Endometrium (tissue), 2 donors: ENCODE data around the gene PDAP1.
"Not testable (repeated sequence)": the region's sequence is repeated elsewhere in the genome, so short reads cannot be mapped to it uniquely, and the experiment has no call there.

ENCODE experiments used
- FAIRE-seq: peaks from 2 replicates; lab custom pipeline; 2012; peaks lifted over from hg19 to GRCh38; lab: Jason Lieb, UNC
- donor health status: control.
- donor health status: control.

Gene PDAP1

DNA sequence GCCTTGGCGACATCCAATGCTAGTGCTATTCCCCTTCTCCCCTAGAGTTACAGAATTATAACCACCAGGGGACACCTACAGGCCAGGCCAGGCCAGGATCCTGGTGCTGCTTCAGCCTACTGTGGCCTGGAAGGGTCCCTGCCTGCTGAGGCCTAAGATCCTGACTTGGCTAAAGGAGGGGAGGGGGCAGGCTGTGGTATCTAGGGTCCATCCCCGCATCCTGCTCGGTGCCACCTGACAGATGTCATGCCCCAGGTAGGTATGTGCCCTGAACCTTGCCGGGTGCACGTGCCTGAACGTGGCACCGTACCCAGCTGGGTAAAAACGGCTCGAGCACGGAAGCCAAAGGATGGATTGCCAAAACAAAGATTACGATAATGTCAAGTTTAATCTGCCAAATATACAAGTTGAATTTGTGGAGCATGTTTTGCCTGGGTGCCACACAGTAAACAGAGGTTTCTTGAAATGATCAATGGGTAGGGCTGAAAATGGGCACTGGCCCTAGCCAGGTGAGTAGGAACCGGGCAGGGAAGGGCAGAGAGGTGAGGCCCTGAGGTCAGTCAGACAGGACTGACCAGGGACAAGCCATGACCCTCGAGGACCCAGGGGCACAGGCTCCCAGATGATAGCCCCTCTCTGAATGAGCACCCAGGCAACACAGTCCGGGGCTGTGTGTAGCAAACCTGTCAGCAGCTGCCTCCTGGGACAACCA is 12.6 kb downstream of the PDAP1 start:
- FAIRE-seq, result no peak

DNA sequence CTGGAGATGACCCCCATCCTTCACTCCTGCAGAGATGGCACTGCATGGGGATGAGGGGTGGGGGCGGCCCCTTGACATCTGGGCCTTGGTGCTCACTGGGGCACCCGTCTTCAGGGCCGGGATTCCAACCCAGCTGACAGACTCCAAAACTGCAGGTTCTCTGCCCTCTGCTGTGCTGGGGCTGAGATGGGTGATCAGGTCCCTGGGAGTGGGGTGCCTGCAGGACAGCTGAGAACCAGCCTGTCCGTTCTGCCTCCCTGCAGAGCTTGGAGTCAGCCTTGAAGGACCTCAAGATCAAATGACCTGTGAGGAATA is 14.3 kb downstream of the PDAP1 start:
- no peak for FAIRE-seq

DNA sequence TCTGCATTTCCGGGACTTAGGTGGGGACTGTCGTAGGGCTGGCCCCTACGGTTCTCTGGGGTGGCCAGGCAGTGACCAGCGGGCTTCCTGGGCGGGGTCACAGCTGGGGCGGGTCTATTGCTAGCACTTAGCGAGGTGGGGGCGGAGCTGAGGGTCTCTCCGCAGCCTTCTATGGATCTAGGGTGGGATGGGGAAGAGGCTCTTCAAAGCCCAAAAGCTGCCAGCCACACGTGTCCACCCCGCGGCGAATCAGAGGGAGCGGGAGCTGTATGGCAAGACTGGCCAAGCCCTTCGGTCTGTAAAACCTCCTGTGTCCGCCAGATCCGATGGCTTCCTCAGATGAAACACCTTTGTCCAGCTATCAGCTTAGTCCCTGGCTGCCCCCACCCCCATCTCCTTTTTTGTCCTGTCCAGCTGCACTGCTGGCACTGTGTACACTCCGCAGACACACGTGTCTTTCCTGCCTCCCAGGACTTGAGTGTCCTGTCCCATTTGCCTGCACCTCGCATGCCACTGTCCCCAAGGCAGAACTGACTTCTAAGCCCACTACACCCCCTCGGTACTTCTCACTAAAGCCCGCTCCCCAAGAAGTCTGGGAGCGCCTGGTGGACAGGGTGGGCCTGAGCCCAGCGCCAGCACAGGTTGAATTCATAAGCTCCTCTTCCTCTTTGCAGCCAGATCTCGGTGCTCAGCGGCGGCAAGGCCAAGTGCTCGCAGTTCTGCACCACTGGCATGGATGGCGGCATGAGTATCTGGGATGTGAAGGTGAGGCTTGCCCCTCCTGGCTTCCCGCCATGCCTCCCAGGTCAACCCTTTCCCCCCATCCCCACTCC is 14.8 kb downstream of the PDAP1 start:
- no peak for FAIRE-seq

DNA sequence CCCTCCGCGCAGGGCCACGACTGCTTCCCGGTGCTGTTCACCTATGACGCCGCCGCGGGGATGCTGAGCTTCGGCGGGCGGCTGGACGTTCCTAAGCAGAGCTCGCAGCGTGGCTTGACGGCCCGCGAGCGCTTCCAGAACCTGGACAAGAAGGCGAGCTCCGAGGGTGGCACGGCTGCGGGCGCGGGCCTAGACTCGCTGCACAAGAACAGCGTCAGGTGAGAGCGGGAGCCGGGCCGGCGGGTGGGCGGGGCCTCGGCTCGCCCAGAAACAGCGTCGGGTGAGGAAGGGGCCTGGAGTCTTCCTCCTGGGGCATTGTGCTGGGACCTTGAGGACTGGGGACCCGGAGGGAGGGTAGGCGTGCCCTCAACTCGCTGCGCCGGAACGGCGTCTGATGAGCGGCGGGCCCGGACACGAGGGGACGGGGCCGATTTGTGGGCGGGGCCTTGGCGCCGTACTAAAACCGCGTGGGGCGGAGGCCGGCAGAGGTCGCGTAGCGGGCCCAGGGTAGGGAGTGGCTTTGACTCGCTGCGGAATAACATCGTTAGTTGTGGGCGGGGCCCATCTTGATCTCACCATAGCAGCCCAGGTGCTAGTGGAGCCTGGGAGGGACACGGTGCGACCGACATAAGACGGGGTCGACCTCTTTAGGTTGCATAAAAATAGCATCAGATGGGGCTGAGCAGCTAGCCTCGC is 15.6 kb downstream of the PDAP1 start:
- no peak for FAIRE-seq

DNA sequence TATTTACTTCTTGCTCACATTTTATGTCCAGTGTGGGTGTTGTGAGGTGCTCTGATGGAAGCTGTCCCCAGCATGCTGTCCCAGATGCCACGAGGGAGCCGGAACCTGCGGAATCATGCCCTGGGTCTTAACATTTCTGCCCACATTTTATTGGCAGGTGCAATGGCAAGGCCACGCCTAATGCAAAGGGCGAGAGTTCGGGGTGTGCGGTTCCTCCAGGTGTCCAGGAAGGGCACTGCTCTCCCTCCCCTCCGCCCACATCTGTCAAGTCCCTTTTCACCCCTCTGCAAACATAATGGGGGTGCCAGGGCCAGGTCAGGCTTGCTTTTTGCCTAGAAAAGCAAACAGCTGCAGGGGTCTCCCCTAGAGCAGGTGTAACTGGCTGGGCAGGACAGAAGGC is 16.4 kb downstream of the PDAP1 start:
- no peak for FAIRE-seq

DNA sequence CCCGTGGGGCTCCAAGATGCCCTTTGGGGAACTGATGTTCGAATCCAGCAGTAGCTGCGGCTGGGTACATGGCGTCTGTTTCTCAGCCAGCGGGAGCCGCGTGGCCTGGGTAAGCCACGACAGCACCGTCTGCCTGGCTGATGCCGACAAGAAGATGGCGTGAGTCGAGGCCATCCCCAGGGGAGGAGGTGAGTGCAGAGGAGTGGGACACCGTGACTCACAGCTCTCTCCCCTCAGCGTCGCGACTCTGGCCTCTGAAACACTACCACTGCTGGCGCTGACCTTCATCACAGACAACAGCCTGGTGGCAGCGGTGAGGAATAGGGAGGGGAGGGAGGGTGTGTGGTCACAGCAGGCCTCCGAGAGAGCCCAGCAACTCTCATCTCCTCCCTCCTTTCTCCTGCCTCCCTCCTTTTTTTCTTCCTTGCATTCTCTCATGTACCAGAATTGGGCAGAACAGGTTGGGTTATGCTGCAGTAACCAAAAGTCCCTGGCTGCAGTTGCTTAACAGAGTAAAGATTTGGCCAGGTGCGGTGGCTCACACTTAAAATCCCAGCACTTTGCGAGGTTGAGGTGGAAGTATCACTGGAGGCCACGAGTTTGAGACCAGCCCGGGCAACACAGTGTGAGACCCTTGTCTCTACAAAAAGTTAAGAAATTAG is 17.3 kb downstream of the PDAP1 start:
- no peak for FAIRE-seq

DNA sequence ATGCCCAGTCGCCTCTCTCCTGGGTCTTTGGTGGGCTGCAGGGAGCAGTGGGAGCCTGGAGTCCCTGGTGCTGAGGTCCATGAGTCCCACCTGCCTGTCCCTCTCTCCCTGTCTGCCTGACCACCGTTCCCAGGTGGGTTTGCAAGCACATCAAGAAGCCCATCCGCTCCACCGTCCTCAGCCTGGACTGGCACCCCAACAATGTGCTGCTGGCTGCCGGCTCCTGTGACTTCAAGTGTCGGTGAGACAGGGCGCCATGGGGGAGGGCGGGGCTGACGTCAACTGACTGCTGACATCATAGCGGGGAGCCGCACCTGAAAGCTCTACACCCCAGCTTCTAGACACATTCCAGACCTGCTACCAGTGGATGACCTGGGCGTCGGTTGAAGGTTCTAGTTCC is 18.6 kb downstream of the PDAP1 start:
- no peak for FAIRE-seq

DNA sequence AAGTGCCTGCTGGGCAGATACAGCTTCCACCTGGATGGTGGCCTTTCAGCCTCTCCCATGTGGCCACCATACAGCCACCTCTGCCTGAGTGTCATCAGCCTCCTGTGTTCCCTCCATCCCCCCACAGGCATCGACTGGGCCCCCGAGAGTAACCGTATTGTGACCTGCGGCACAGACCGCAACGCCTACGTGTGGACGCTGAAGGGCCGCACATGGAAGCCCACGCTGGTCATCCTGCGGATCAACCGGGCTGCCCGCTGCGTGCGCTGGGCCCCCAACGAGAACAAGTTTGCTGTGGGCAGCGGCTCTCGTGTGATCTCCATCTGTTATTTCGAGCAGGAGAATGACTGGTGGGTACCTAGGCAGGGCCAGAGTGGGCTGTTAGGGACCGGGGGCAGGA is 20.5 kb downstream of the PDAP1 start:
- no peak for FAIRE-seq

DNA sequence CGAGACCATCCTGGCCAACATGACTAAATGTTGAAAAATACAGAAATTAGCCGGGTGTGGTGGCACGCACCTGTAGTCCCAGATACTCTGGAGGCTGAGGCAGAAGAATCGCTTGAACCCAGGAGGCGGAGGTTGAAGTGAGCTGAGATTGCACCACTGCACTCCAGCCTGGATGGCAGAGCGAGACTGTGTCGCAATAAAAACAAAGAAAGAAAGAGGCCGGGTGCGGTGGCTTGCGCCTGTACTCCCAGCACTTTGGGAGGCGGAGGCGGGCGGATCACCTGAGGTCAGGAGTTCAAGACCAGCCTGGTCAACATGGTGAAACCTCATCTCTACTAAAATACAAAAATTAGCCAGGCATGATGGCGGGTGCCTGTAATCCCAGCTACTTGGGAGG is 21.2 kb downstream of the PDAP1 start:
- not testable (repeated sequence) for FAIRE-seq

DNA sequence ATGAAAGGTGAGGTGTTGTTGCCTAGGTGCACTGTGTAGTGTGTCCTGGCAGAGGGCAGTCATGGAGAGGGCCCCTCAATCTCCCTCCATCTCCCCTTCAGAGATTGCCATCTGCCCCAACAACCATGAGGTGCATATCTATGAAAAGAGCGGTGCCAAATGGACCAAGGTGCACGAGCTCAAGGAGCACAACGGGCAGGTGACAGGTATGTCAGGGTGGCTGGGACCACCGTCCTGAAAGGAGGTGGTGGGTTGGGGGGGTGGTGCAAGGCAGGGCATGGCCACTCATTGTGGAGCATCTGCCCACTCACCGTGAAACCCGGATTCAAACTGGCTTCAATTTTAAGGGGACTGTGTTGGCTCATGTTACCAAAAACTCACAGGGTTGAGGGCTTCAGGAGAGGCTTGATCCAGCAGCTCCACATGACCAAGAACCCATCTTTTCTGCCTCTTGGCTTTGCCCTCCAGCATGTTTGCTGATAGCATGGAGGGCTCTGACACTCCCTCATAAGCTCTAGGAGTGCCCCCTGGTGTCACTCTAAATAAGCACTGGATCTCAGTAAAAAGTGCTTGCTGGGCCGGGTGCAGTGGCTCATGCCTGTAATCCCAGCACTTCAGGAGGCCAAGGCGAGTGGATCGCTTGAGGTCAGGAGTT is 21.7 kb downstream of the PDAP1 start:
- no peak for FAIRE-seq

DNA sequence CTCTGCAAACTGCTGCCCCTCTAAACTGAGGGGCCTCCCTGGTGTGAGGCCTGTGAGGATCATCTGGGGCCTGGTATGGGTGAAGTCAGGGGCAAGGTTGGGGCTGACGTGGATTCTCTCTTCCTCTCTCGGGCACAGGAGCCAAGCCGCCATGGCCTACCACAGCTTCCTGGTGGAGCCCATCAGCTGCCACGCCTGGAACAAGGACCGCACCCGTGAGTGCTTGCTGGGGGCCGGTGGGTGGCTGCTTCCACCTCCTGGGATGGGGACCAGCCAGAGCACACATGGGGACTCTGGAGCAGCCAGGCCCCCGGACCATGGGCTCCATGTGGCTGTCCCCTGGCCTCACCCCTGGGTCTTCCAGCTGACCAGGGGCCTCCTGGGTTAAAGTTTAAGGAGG is 22.8 kb downstream of the PDAP1 start:
- FAIRE-seq, result no peak

DNA sequence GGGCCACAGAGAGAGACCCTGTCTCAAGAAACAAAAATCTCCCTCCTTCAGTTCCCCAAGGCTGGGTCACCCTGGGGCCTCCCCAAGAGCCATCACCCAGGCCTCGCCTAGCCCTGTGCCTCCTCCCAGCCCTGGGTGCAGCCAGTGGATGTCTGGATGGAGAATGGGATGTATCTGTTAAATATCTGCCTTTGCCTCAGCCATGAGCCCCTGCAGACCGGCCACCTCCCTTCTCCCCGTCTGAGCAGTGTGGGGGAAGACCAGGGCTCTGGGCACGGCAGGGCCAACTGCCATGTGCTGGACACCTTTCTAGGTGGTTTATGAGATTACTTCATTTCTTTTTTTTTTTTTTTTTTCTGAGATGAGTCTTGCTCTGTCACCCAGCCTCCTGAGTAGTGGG is 23.9 kb downstream of the PDAP1 start:
- no peak for FAIRE-seq

DNA sequence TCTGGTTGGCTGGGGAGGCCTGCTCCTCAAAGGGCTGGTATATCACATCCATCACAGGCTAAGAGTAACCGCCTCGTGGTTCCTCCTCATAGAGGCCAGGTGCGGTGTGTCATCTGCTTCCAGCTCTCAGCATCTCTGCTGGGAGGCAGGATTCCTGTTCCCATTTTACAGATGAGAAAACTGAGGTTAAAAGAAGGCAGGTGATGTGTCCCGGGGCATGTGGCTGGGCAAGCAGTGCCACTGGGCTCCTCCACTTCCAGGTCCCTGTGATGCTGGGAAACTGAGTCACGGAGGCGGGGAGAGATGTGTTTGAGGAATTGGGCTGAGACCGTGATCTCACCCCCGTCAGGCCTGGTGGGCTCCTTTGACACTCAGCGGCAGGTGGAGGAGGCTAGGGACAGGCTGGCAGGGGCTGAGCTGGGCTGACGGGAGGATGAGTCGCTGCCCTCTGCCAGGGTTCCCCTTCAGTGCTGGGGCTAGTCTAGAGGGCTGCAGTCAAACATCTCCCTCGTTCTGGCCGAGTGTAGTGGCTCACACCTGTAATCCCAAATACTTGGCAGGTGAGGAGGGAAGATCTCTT is 24.5 kb downstream of the PDAP1 start:
- FAIRE-seq, result no peak

DNA sequence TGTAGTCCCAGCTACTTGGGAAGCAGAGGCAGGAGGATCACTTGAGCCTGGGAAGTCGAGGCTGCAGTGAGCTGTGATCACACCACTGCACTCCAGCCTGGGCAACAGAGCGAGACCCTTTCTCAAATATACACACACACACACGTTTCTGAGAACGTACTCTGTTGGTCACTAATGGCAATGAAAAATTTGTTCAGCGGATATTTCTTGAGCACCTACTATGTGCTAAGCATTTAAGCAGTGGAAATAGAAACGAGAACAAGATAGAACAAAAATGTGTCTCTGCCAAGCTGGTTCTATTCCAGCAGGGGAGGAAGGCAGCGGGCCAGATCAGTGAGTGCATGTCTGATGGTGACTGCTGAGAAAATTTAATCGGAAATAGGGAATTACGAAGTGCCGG is 25.2 kb downstream of the PDAP1 start:
- no peak for FAIRE-seq

DNA sequence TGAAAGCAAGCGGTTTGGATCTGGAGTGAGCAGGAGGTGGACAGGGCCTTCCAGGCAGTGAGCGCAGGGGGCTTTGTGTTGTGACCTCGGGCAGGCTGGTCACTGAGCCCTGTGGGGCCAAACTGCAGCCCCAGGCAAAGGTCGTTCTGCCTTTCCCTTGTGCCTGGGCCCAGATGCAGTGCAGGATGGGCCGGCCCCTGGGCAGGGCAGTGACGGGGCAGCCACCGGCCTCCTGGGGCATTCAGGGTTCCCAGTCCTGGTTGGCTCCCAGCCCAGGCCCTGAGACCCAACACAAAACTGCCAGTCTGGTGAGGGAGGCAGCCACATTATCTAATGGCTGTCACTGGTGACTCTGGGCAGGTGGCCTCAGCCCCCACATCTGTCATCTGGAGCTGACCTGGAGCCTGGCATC is 26.7 kb downstream of the PDAP1 start:
- no peak for FAIRE-seq

DNA sequence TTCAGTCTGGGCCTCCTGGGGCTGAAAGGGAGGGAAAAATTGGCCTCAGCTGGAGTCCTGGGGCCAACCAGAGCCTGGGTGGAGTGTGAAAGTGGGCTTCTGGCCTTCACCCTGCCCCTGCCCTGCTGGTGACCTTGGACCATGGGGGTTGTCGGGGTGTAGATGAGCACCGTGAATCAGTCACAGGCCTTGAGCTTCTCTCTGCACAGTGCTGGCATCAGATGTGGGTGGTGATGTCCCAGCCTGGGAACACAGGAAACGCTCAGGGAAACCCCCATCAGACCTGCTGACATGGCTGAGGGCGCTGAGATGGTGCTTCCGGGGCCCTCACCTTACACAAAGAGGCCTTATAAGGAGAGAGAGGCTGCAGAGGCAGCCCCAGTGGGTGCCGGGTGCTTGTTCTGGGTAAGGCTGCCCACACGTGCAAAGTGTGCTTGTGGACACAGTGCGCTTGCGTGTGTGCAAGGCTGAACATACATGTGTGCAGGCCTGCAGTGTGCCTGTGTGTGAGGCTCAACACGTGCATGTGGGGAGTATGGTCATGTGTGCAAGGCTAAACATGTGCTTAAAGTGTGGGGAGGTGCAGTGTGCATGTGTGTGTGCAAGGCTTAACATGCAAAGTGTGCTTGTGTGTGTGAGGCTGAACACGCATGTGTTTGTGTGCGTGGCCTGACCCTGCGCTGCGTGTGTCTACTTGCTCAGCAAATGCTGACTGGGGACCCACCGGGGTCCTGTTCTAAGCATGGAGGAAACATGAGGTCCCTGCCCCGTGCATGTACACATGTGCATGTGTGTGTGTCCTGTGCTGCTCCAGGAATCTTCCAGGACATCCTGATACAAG is 27.4 kb downstream of the PDAP1 start:
- FAIRE-seq, result no peak

DNA sequence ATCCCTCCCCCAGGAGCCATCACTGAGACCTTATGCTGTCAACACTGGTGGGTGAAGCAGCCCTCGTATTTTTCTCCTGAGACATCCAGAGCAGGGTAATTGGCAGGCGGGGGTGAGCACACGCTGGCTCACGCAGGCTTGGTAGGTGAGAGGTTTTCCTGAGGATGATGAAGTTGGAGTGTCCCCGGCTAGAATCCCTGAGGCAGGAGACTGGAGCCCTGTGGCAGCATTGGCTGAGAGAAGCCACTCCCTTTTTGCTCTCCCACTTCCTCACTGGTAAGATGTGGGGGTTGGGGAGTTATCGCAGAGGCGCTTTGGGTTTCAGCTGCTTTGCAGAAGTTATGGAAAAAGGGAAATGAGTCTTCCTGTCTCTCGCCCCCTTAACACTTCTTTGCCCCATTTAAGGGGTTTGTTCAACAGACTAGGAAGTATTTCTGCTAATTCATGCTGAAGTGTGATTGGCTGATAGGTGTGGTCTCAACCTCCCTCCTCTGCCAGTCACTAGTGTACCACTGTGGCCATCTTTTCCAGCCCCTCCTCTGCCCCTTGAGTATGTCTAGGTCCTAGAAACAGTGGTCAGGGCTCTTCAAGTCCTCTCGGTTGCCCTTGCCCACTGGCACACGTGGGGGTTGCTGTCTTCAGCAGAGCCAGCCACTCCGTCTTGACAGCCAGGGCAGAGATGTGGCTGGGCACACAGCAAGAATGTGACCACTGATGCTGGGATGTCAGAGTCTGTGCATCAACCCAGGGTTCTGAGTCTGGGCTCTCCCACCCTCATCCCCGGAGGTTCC is 28.2 kb downstream of the PDAP1 start:
- no peak for FAIRE-seq

DNA sequence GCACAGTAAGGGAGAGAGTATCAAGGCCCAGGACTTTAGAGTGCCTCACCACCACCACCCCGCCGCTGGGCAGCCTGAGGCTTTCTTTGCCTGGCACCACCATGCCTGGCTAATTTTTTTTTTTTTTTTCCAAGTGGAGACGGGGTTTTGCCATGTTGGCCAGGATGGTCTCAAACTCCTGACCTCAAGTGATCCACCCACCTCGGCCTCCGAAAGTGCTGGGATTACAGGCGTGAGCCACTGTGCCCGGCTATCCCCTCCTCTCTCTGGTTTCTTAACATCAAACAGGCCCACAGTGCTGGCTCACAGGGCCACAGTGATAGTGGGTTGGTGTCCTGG is 28.7 kb downstream of the PDAP1 start:
- not testable (repeated sequence) for FAIRE-seq

DNA sequence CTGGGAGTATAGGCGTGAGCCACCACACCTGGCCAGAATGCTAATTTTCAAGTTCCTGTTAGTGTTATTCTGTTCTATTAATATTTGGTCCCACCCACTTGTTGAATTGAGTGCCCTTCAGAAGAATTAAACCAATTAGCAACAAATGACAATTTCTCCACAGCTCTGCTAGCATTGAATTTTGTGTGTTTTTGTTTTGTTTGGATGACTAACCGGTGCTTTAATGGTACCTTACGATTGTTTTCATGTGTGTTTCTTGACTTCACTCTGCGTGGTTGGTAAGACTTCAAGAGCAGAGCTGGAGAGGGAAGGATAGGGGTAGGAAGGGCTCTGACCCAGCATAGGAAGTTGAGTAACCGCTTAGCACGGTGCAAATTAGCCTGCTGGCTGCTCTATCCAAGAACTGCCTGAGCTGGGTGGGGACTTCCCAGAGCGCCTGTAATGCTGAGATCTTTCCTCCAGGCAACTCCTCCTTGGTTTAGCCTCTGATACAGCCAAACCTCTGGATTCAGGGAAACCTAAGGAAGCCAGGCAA is 29.3 kb downstream of the PDAP1 start:
- no peak for FAIRE-seq
